Measurements from ENCODE around the gene SOCS7. TPM values are rescaled to one million over a fixed set of nuclear protein-coding genes. Genes with fewer than 3 reads are reported as not detected.

Gene SOCS7
- total and polyA plus RNA-seq, 10 of the 15 experiments (the other 5 are each of a cell fraction or from before 2014, with no cell fraction given): 0.68 to 12.8 (median 7.3) TPM

- H3K4me3 ChIP-seq: no peak overlapping the region
- ChIA-PET RAD21 (ENCODE audit: unreplicated experiment) (no interaction called here), CTCF (interaction anchor here (0.8 to 1.1 kb wide), 3 partner anchors 16 to 76 kb away, joined by 3 to 4 read pairs (median 3); no protein-coding TSS in a partner anchor), POLR2A (interaction anchor here (0.5 kb wide), 1 partner anchor 14 kb away, joined by 4 read pairs; no protein-coding TSS in a partner anchor), SMC1A (ENCODE audit: uncharacterized antibody, unreplicated experiment) (no interaction called here)
- no peaks in the 10 kb centered on the region for H4K20me1 ChIP-seq (ENCODE audit: control insufficient read depth, insufficient read depth)
- H3K4me1 ChIP-seq (ENCODE audit: control insufficient read depth, insufficient read depth, low read length): no peaks in the 10 kb centered on the region
- WGBS (ENCODE audit: insufficient coverage, insufficient replicate concordance, low lambda C conversion rate, missing lambda C conversion rate): 39% methylated on average over 5 of the region's 5 CpGs
- intact Hi-C loops (cut with micrococcal nuclease; ENCODE audit: unreplicated experiment) (no loop called here), in situ Hi-C loops (cut with MboI) (no loop called here)
- H3K27me3 ChIP-seq (replicated peaks in 1 of 2; ENCODE audit: control insufficient read depth in 2 of 2, insufficient read depth in 2 of 2, low read length in 1 of 2): no peaks in the 10 kb centered on the region; a peak in 1 of 4 replicates
- FAIRE-seq (no peak), DNase-seq (ENCODE audit: low read depth, low spot score) (no peak), ATAC-seq (no peak)
- no peak for TF ChIP-seq BCL3 (IDR thresholded peaks at IDR 0.05; ENCODE audit: borderline replicate concordance, insufficient read depth, low read depth, low read length, poor library complexity, severe bottlenecking)
- no peak for TF ChIP-seq USF1 (IDR thresholded peaks at IDR 0.05; ENCODE audit: borderline replicate concordance, extremely low read length, insufficient read depth, low read depth, low read length)
- no peak for TF ChIP-seq SP1 (IDR thresholded peaks at IDR 0.05; ENCODE audit: low read depth, low read length)
- no peak for TF ChIP-seq RAD51 (IDR thresholded peaks at IDR 0.05)
- TF ChIP-seq SMARCA5 (IDR thresholded peaks at IDR 0.05): no peak
- TF ChIP-seq ZNF687 (IDR thresholded peaks at IDR 0.05): no peak
- TF ChIP-seq POLR2A (IDR thresholded peaks at IDR 0.05; ENCODE audit: low read depth, low read length): no peak
- TF ChIP-seq ZSCAN29 (IDR thresholded peaks at IDR 0.05): no peak
- no peak for TF ChIP-seq ZNF384 (IDR thresholded peaks at IDR 0.05; ENCODE audit: borderline replicate concordance, low read depth, low read length)
- no peak for TF ChIP-seq SIX5 (IDR thresholded peaks at IDR 0.05; ENCODE audit: low read depth, low read length, severe bottlenecking)
- TF ChIP-seq E4F1 (IDR thresholded peaks at IDR 0.05; ENCODE audit: borderline replicate concordance, partially characterized antibody): no peak
- TF ChIP-seq ESRRA (IDR thresholded peaks at IDR 0.05; ENCODE audit: low read length): no peak
- TF ChIP-seq CEBPB (IDR thresholded peaks at IDR 0.05; ENCODE audit: borderline replicate concordance in 1 of 2, low read depth in 2 of 2, low read length in 2 of 2): no peak
- TF ChIP-seq WRNIP1 (IDR thresholded peaks at IDR 0.05; ENCODE audit: borderline replicate concordance, low read depth, low read length): no peak
- TF ChIP-seq SMAD1 (IDR thresholded peaks at IDR 0.05; ENCODE audit: low read depth, partially characterized antibody): no peak
- H3K9me3 ChIP-seq (replicated peaks; ENCODE audit: control insufficient read depth, insufficient read depth, low read length): no peaks in the 10 kb centered on the region
- H3K36me3 ChIP-seq (ENCODE audit: control insufficient read depth in 2 of 2, insufficient read depth in 2 of 2, low read length in 1 of 2): no peaks in the 10 kb centered on the region
- no peak overlapping the region for H3K27ac ChIP-seq (ENCODE audit: control insufficient read depth, insufficient read depth)
- no peak overlapping the region for H3K4me2 ChIP-seq (ENCODE audit: control insufficient read depth, insufficient read depth)
- no TSS peak for BruUV-seq (replicated peaks)
- H3K9ac ChIP-seq (ENCODE audit: control insufficient read depth, insufficient read depth, low read length): no peak overlapping the region
- no peaks in the 10 kb centered on the region for H3K79me2 ChIP-seq (ENCODE audit: control insufficient read depth, insufficient read depth, low read length)
- no peak overlapping the region for H2AFZ ChIP-seq (ENCODE audit: control insufficient read depth, low read depth, low read length)
Measured at GRCh38 chr17:38338053-38338452, 13.6 kb upstream of the SOCS7 start.

Measured in GM12878 (cell line).